ENCODE results near the gene FATE1.

DNA sequence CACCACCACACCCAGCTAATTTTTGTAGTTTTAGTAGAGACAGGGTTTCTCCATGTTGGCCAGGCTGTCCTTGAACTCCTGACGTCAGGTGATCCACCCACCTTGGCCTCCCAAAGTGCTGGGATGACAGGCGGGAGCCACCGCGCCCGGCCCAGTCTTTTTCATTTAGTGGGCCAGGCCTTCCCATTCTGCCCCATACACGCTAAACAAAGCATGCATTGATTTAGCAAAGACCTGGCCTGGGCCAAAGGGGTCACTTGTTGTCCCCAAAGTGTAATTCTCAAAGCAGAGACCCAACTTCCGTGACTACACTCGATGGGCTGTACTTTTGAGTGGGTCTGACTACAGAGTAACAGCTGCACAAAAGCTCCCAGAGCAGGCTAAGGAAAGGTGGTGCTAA is 47.9 kb downstream of the FATE1 start:
- TF ChIP-seq, protein P1, sequence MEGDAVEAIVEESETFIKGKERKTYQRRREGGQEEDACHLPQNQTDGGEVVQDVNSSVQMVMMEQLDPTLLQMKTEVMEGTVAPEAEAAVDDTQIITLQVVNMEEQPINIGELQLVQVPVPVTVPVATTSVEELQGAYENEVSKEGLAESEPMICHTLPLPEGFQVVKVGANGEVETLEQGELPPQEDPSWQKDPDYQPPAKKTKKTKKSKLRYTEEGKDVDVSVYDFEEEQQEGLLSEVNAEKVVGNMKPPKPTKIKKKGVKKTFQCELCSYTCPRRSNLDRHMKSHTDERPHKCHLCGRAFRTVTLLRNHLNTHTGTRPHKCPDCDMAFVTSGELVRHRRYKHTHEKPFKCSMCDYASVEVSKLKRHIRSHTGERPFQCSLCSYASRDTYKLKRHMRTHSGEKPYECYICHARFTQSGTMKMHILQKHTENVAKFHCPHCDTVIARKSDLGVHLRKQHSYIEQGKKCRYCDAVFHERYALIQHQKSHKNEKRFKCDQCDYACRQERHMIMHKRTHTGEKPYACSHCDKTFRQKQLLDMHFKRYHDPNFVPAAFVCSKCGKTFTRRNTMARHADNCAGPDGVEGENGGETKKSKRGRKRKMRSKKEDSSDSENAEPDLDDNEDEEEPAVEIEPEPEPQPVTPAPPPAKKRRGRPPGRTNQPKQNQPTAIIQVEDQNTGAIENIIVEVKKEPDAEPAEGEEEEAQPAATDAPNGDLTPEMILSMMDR (IDR thresholded peaks at IDR 0.05; ENCODE audit: poor library complexity, severe bottlenecking): no peak
- TF ChIP-seq EP300 (conservative IDR thresholded peaks at IDR 0.05; ENCODE audit: poor library complexity, severe bottlenecking): no peak
